GM15510 (cell line): ENCODE results near the gene ZFHX3.
A peak's percentile ranks its signal among the peaks of the same experiment; 100 is the strongest.

ENCODE experiments used
- POLR2A ChIP-seq: IDR thresholded peaks from 3 replicates; pipeline ENCODE4 v1.6.1; 2011; ENCODE audit warnings: borderline replicate concordance; ENCODE audit not compliant: insufficient read length; ENCODE audit errors: extremely low read depth

The ZFHX3 gene, protein sequence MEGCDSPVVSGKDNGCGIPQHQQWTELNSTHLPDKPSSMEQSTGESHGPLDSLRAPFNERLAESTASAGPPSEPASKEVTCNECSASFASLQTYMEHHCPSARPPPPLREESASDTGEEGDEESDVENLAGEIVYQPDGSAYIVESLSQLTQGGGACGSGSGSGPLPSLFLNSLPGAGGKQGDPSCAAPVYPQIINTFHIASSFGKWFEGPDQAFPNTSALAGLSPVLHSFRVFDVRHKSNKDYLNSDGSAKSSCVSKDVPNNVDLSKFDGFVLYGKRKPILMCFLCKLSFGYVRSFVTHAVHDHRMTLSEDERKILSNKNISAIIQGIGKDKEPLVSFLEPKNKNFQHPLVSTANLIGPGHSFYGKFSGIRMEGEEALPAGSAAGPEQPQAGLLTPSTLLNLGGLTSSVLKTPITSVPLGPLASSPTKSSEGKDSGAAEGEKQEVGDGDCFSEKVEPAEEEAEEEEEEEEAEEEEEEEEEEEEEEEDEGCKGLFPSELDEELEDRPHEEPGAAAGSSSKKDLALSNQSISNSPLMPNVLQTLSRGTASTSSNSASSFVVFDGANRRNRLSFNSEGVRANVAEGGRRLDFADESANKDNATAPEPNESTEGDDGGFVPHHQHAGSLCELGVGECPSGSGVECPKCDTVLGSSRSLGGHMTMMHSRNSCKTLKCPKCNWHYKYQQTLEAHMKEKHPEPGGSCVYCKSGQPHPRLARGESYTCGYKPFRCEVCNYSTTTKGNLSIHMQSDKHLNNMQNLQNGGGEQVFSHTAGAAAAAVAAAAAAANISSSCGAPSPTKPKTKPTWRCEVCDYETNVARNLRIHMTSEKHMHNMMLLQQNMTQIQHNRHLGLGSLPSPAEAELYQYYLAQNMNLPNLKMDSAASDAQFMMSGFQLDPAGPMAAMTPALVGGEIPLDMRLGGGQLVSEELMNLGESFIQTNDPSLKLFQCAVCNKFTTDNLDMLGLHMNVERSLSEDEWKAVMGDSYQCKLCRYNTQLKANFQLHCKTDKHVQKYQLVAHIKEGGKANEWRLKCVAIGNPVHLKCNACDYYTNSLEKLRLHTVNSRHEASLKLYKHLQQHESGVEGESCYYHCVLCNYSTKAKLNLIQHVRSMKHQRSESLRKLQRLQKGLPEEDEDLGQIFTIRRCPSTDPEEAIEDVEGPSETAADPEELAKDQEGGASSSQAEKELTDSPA (N-terminal part only)

GRCh38 chr16:73047536-73048291 is at the start of gene ZFHX3:
Gene ZFHX3, minus strand, starts transcription at chr16:73048128. Its CDS starts 87,983 bp downstream, at chr16:72960145.
- TF ChIP-seq POLR2A, result peak; percentile 23

- no peak for TF ChIP-seq POLR2A
Measured at GRCh38 chr16:73096510-73096909, 48.6 kb upstream of the ZFHX3 start.

GRCh38 chr16:73095885-73096421 is 48.0 kb upstream of the ZFHX3 start:
- TF ChIP-seq POLR2A, result no peak

- no peak for TF ChIP-seq POLR2A
Measured at GRCh38 chr16:73095142-73095820, 47.4 kb upstream of the ZFHX3 start.

GRCh38 chr16:73094371-73094770 is 46.4 kb upstream of the ZFHX3 start:
- no peak for TF ChIP-seq POLR2A

- TF ChIP-seq POLR2A, result no peak
Measured at GRCh38 chr16:73093146-73094144, 45.5 kb upstream of the ZFHX3 start.

DNA sequence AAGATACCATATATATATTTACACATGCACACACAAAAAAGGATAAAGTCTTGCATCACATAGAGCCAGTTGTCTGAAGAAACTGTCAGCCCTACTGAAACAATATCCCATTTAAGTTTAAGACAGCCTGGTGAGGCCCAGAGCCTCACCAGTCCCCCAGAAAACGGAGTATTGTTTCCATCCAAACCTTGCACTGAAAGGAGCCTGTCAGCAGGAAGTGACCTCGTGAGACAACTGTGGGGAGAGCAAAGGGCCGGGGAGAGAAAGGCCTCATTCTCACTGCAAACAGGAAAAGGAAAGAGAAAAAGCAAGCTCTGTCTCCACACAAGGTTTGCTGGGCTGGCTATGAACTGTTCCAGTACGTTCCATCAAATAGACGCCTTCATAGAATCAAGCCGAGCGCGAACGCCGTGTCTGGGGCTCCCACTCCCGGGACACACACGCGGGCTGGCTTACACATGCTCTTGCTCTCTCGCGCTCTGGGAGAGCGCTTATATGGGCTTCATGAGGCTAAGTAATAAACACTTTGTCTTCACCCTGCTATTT is 44.4 kb upstream of the ZFHX3 start:
- TF ChIP-seq POLR2A, result no peak

- no peak for TF ChIP-seq POLR2A
Measured at GRCh38 chr16:73091174-73091573, 43.2 kb upstream of the ZFHX3 start.

GRCh38 chr16:73089420-73089819 is 41.5 kb upstream of the ZFHX3 start:
- no peak for TF ChIP-seq POLR2A

- TF ChIP-seq POLR2A, result no peak
Measured at GRCh38 chr16:73086108-73086507, 38.2 kb upstream of the ZFHX3 start.

- no peak for TF ChIP-seq POLR2A
Measured at GRCh38 chr16:73083271-73083670, 35.3 kb upstream of the ZFHX3 start.

- TF ChIP-seq POLR2A, result no peak
Measured at GRCh38 chr16:73080931-73081330, 33.0 kb upstream of the ZFHX3 start.
